ENCODE data around the gene VCAN. TPM values are rescaled to one million over a fixed set of nuclear protein-coding genes. Genes with fewer than 3 reads are reported as not detected.

VCAN gene
- total and polyA plus RNA-seq, 3 donors from 2014 or later = 15.7 to 23.4 (median 22.8) TPM

DNA sequence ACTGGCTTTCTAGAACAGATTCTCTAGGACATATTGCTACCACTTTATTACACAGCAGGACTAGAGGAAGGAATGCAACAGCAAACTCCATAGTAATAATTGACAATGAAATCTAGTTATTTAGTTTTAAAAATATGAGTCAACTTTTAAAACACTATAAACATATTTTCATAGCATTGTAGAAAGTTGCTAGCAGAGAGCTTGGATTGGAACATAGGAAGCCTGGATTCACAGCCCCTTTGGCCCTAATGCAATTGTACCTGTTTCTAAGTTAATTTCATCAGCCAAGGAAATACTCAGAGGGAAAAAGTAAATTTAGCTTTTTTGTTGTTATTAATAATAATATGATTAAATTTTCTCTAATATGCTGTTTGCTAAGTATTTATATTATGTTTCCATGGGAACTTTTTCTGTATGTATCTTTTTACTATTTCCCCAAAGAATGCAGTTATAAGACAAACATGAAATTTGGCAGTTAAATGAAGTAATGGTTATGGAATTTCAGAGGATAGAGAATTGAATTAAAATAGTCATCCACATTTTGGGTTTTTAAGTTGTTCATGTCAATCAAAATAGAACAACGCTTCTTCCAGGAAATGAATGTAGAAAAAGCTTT, 45.6 kb downstream of the VCAN start:
- H3K36me3 ChIP-seq (ENCODE audit: low read depth, missing control alignments) = no peaks in the 10 kb centered on the region
- H3K27ac ChIP-seq = no peak overlapping the region
- 91 to 92% methylated on average over 1 of the region's 1 CpG for WGBS, 2 donors
- H3K9me3 ChIP-seq = no peaks in the 10 kb centered on the region
- H3K4me1 ChIP-seq = peaks cover 7% of the 10 kb centered on the region
- intact Hi-C loops (cut with DNase I; ENCODE audit: low total_unique reads) = no loop called here
- no peak for DNase-seq
- H3K4me3 ChIP-seq = no peak overlapping the region
- TF ChIP-seq, protein P1, sequence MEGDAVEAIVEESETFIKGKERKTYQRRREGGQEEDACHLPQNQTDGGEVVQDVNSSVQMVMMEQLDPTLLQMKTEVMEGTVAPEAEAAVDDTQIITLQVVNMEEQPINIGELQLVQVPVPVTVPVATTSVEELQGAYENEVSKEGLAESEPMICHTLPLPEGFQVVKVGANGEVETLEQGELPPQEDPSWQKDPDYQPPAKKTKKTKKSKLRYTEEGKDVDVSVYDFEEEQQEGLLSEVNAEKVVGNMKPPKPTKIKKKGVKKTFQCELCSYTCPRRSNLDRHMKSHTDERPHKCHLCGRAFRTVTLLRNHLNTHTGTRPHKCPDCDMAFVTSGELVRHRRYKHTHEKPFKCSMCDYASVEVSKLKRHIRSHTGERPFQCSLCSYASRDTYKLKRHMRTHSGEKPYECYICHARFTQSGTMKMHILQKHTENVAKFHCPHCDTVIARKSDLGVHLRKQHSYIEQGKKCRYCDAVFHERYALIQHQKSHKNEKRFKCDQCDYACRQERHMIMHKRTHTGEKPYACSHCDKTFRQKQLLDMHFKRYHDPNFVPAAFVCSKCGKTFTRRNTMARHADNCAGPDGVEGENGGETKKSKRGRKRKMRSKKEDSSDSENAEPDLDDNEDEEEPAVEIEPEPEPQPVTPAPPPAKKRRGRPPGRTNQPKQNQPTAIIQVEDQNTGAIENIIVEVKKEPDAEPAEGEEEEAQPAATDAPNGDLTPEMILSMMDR (IDR thresholded peaks at IDR 0.05) = no peak
- TF ChIP-seq POLR2A (IDR thresholded peaks at IDR 0.05) = no peak
- H3K27me3 ChIP-seq = no peaks in the 10 kb centered on the region

DNA sequence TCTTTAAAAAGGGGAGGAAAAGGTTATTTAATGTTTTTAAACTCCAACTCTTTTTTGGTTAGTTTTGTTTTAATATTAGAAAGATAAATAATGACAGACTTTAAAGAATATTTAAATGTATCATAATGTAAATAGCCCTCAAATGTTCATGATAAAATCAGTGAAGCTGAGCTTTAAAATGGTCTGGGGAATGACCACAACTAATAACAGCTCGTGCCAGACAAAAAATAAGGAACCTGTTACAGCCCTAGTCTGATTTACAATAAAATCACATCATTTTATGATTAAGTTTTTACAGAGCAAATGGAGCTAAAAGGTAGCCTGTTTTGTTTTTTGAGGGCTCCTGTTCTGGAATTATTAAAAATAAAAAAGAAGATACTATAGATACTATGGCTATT, 46.1 kb downstream of the VCAN start:
- WGBS, 2 donors = 79 to 85% methylated on average over 1 of the region's 1 CpG
- no peak overlapping the region for H3K4me3 ChIP-seq
- DNase-seq = no peak
- H3K27me3 ChIP-seq = no peaks in the 10 kb centered on the region
- H3K36me3 ChIP-seq (ENCODE audit: low read depth, missing control alignments) = no peaks in the 10 kb centered on the region
- no peak overlapping the region for H3K27ac ChIP-seq
- TF ChIP-seq POLR2A (IDR thresholded peaks at IDR 0.05) = no peak
- TF ChIP-seq, protein P1 (IDR thresholded peaks at IDR 0.05) = no peak
- intact Hi-C loops (cut with DNase I; ENCODE audit: low total_unique reads) = no loop called here
- H3K9me3 ChIP-seq = no peaks in the 10 kb centered on the region
- H3K4me1 ChIP-seq = peaks cover 7% of the 10 kb centered on the region

DNA sequence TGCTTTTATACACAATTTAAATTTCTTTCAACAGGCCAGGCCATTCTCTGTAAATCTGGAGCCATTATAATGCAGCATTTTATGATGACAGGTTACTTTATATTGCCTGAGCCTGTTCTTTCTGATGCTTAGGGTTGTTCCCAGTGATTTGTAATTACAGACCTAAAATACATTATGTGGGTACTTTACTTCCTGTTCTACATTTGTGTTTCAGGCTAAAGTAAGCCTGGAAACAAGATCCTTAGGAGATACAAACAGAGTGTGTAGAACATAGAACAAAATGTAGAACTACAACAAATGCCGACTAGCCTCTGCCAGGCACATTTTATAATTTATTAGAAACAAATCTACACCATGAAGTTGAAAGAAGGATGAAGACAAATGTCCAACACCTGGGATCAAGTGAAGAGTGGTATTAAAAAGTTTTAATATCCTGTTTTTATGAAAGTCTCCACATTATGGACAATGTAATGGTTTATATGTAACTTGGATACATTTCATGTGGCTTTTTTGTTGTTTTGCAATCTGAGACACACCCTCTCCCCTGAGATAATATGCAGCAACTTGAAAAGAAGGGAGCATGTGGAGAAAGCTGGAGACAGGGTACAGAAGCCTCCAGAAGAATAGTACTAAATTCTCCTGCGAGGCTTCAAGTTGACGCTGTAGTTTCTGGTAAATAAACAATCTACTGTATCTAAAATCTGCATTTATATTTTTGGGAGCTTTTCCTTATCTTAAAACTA, 46.9 kb downstream of the VCAN start:
- H3K9me3 ChIP-seq = no peaks in the 10 kb centered on the region
- no peak overlapping the region for H3K4me3 ChIP-seq
- H3K27ac ChIP-seq = no peak overlapping the region
- no peaks in the 10 kb centered on the region for H3K27me3 ChIP-seq
- peaks cover 2% of the 10 kb centered on the region for H3K4me1 ChIP-seq
- no peak for DNase-seq
- TF ChIP-seq, protein P1 (IDR thresholded peaks at IDR 0.05) = no peak
- TF ChIP-seq POLR2A (IDR thresholded peaks at IDR 0.05) = no peak
- intact Hi-C loops (cut with DNase I; ENCODE audit: low total_unique reads) = no loop called here
- no peaks in the 10 kb centered on the region for H3K36me3 ChIP-seq (ENCODE audit: low read depth, missing control alignments)
- 82 to 89% methylated on average over 3 of the region's 3 CpGs for WGBS, 2 donors

DNA sequence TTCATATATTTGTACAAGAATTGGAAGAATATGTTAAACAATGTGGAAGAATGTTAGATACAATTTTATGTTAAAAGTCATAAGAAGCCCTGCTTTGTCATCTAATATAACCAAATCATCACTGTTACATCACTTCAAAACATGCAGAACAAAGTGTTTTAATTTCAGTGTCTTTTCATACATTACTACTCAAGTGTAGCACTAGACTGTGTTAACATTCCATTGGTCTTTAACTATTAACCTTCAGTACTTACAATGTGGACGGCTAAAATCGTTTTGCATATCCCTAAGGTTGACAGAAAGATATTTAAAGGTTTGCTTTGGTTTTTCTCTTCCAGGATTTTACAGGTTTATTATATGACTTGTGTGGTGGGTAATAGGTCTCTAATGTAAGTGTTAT, 50.9 kb downstream of the VCAN start:
- intact Hi-C loops (cut with DNase I; ENCODE audit: low total_unique reads) = no loop called here
- TF ChIP-seq, protein P1 (IDR thresholded peaks at IDR 0.05) = no peak
- no peak for TF ChIP-seq POLR2A (IDR thresholded peaks at IDR 0.05)
- no peak for DNase-seq
- no peak overlapping the region for H3K4me3 ChIP-seq
- no peaks in the 10 kb centered on the region for H3K9me3 ChIP-seq
- 85 to 88% methylated on average over 2 of the region's 2 CpGs for WGBS, 2 donors
- no peaks in the 10 kb centered on the region for H3K27me3 ChIP-seq
- H3K4me1 ChIP-seq = no peaks in the 10 kb centered on the region
- no peak overlapping the region for H3K27ac ChIP-seq
- H3K36me3 ChIP-seq (ENCODE audit: low read depth, missing control alignments) = no peaks in the 10 kb centered on the region
